ENCODE data around the gene DPYD. TPM values are rescaled to one million over a fixed set of nuclear protein-coding genes. Genes with fewer than 3 reads are reported as not detected.

The DPYD gene
- total RNA-seq, 1 donor, result 103 TPM

GRCh38 chr1:97685360-97685759, 235.5 kb downstream of the DPYD start:
- H3K9me3 ChIP-seq (ENCODE audit: low read depth, low read length), result no peaks in the 10 kb centered on the region
- no peak overlapping the region for H3K4me3 ChIP-seq (ENCODE audit: low read length)
- H3K4me1 ChIP-seq (ENCODE audit: insufficient read depth, low read length), result no peaks in the 10 kb centered on the region
- no peaks in the 10 kb centered on the region for H3K27me3 ChIP-seq (ENCODE audit: insufficient read depth, low read length)

- Histone ChIP-seq H3K4me3 (ENCODE audit: low read length) (no peak overlapping the region), H3K4me1 (ENCODE audit: insufficient read depth, low read length) (no peaks in the 10 kb centered on the region), H3K9me3 (ENCODE audit: low read depth, low read length) (no peaks in the 10 kb centered on the region), H3K27me3 (ENCODE audit: insufficient read depth, low read length) (no peaks in the 10 kb centered on the region)
Measured at GRCh38 chr1:97680894-97681293, 239.9 kb downstream of the DPYD start.

GRCh38 chr1:97680470-97680869, 240.4 kb downstream of the DPYD start:
- Histone ChIP-seq H3K4me1 (ENCODE audit: insufficient read depth, low read length) (no peaks in the 10 kb centered on the region), H3K4me3 (ENCODE audit: low read length) (no peak overlapping the region), H3K9me3 (ENCODE audit: low read depth, low read length) (no peaks in the 10 kb centered on the region), H3K27me3 (ENCODE audit: insufficient read depth, low read length) (no peaks in the 10 kb centered on the region)

- H3K27me3 ChIP-seq (ENCODE audit: insufficient read depth, low read length), result no peaks in the 10 kb centered on the region
- no peak overlapping the region for H3K4me3 ChIP-seq (ENCODE audit: low read length)
- H3K9me3 ChIP-seq (ENCODE audit: low read depth, low read length), result no peaks in the 10 kb centered on the region
- H3K4me1 ChIP-seq (ENCODE audit: insufficient read depth, low read length), result no peaks in the 10 kb centered on the region
Measured at GRCh38 chr1:97677702-97678101, 243.1 kb downstream of the DPYD start.

GRCh38 chr1:97674517-97674916, 246.3 kb downstream of the DPYD start:
- H3K4me3 ChIP-seq (ENCODE audit: low read length), result no peak overlapping the region
- H3K4me1 ChIP-seq (ENCODE audit: insufficient read depth, low read length), result no peaks in the 10 kb centered on the region
- no peaks in the 10 kb centered on the region for H3K9me3 ChIP-seq (ENCODE audit: low read depth, low read length)
- H3K27me3 ChIP-seq (ENCODE audit: insufficient read depth, low read length), result no peaks in the 10 kb centered on the region

- Histone ChIP-seq H3K27me3 (ENCODE audit: insufficient read depth, low read length) (no peaks in the 10 kb centered on the region), H3K9me3 (ENCODE audit: low read depth, low read length) (no peaks in the 10 kb centered on the region), H3K4me3 (ENCODE audit: low read length) (no peak overlapping the region), H3K4me1 (ENCODE audit: insufficient read depth, low read length) (no peaks in the 10 kb centered on the region)
Measured at GRCh38 chr1:97668945-97669344, 251.9 kb downstream of the DPYD start.

GRCh38 chr1:97660431-97661105, 260.3 kb downstream of the DPYD start:
- no peaks in the 10 kb centered on the region for H3K27me3 ChIP-seq (ENCODE audit: insufficient read depth, low read length)

GRCh38 chr1:97654876-97655585, 265.8 kb downstream of the DPYD start:
- Histone ChIP-seq H3K4me1 (ENCODE audit: insufficient read depth, low read length) (no peaks in the 10 kb centered on the region), H3K27me3 (ENCODE audit: insufficient read depth, low read length) (no peaks in the 10 kb centered on the region), H3K9me3 (ENCODE audit: low read depth, low read length) (no peaks in the 10 kb centered on the region), H3K4me3 (ENCODE audit: low read length) (no peak overlapping the region)

More at GRCh38 chr1:97660431-97661105, 260.3 kb downstream of the DPYD start:
- H3K4me3 ChIP-seq (ENCODE audit: low read length), result no peak overlapping the region
- no peaks in the 10 kb centered on the region for H3K4me1 ChIP-seq (ENCODE audit: insufficient read depth, low read length)
- H3K9me3 ChIP-seq (ENCODE audit: low read depth, low read length), result no peaks in the 10 kb centered on the region

GRCh38 chr1:97651250-97651649, 269.6 kb downstream of the DPYD start:
- no peaks in the 10 kb centered on the region for H3K27me3 ChIP-seq (ENCODE audit: insufficient read depth, low read length)
- no peak overlapping the region for H3K4me3 ChIP-seq (ENCODE audit: low read length)
- H3K4me1 ChIP-seq (ENCODE audit: insufficient read depth, low read length), result no peaks in the 10 kb centered on the region
- peaks cover 7% of the 10 kb centered on the region for H3K9me3 ChIP-seq (ENCODE audit: low read depth, low read length)

GRCh38 chr1:97649591-97649990, 271.2 kb downstream of the DPYD start:
- Histone ChIP-seq H3K4me1 (ENCODE audit: insufficient read depth, low read length) (no peaks in the 10 kb centered on the region), H3K4me3 (ENCODE audit: low read length) (no peak overlapping the region), H3K9me3 (ENCODE audit: low read depth, low read length) (peaks cover 13% of the 10 kb centered on the region), H3K27me3 (ENCODE audit: insufficient read depth, low read length) (no peaks in the 10 kb centered on the region)

- no peaks in the 10 kb centered on the region for H3K4me1 ChIP-seq (ENCODE audit: insufficient read depth, low read length)
- no peak overlapping the region for H3K4me3 ChIP-seq (ENCODE audit: low read length)
- peaks cover 13% of the 10 kb centered on the region for H3K9me3 ChIP-seq (ENCODE audit: low read depth, low read length)
- H3K27me3 ChIP-seq (ENCODE audit: insufficient read depth, low read length), result no peaks in the 10 kb centered on the region
Measured at GRCh38 chr1:97647776-97648175, 273.1 kb downstream of the DPYD start.

GRCh38 chr1:97646071-97646470, 274.8 kb downstream of the DPYD start:
- Histone ChIP-seq H3K27me3 (ENCODE audit: insufficient read depth, low read length) (no peaks in the 10 kb centered on the region), H3K4me3 (ENCODE audit: low read length) (no peak overlapping the region), H3K9me3 (ENCODE audit: low read depth, low read length) (peaks cover 13% of the 10 kb centered on the region), H3K4me1 (ENCODE audit: insufficient read depth, low read length) (no peaks in the 10 kb centered on the region)

GRCh38 chr1:97640677-97641076, 280.2 kb downstream of the DPYD start:
- H3K4me1 ChIP-seq (ENCODE audit: insufficient read depth, low read length), result no peaks in the 10 kb centered on the region
- no peaks in the 10 kb centered on the region for H3K27me3 ChIP-seq (ENCODE audit: insufficient read depth, low read length)
- peaks cover under 1% of the 10 kb centered on the region for H3K9me3 ChIP-seq (ENCODE audit: low read depth, low read length)

GRCh38 chr1:97636941-97637340, 283.9 kb downstream of the DPYD start:
- Histone ChIP-seq H3K27me3 (ENCODE audit: insufficient read depth, low read length) (no peaks in the 10 kb centered on the region), H3K4me1 (ENCODE audit: insufficient read depth, low read length) (no peaks in the 10 kb centered on the region), H3K4me3 (ENCODE audit: low read length) (no peak overlapping the region)

More at GRCh38 chr1:97640677-97641076, 280.2 kb downstream of the DPYD start:
- H3K4me3 ChIP-seq (ENCODE audit: low read length), result no peak overlapping the region

GRCh38 chr1:97634758-97635157, 286.1 kb downstream of the DPYD start:
- Histone ChIP-seq H3K27me3 (ENCODE audit: insufficient read depth, low read length) (no peaks in the 10 kb centered on the region), H3K9me3 (ENCODE audit: low read depth, low read length) (no peaks in the 10 kb centered on the region), H3K4me3 (ENCODE audit: low read length) (no peak overlapping the region), H3K4me1 (ENCODE audit: insufficient read depth, low read length) (no peaks in the 10 kb centered on the region)

More at GRCh38 chr1:97636941-97637340, 283.9 kb downstream of the DPYD start:
- no peaks in the 10 kb centered on the region for H3K9me3 ChIP-seq (ENCODE audit: low read depth, low read length)

- Histone ChIP-seq H3K4me3 (ENCODE audit: low read length) (no peak overlapping the region), H3K27me3 (ENCODE audit: insufficient read depth, low read length) (no peaks in the 10 kb centered on the region), H3K4me1 (ENCODE audit: insufficient read depth, low read length) (no peaks in the 10 kb centered on the region), H3K9me3 (ENCODE audit: low read depth, low read length) (no peaks in the 10 kb centered on the region)
Measured at GRCh38 chr1:97632776-97633175, 288.1 kb downstream of the DPYD start.

Data from mononuclear cell (primary cell).